Heart right ventricle (tissue), 16 donors: ENCODE results near the gene KLHL22. TPM values are rescaled to one million over a fixed set of nuclear protein-coding genes. Genes with fewer than 3 reads are reported as not detected.
A peak's percentile ranks its signal among the peaks of the same experiment; 100 is the strongest.

Source experiments
- ATAC-seq, 8 donors: fragments of 200-7000 bp; cut with Tn5 transposase; one replicate each; pipeline ENCODE4 v1.9.1; 2020; ENCODE audit warnings: mild to moderate bottlenecking in 8 of 8, moderate library complexity in 8 of 8, moderate number of reproducible peaks in 1 of 8
- DNase-seq, 2 donors: peaks; one replicate each; pipeline ENCODE4 v3.0.0-alpha.2; 2020
- H3K27ac ChIP-seq, 10 donors: fragments of 200-600 bp; sonication (generic) in 2 of 10; one replicate each; pipeline versions ENCODE4 v1.5.0 to v1.8.0; 2020 to 2022; ENCODE audit warnings: mild to moderate bottlenecking in 3 of 10
- H3K27me3 ChIP-seq, 7 donors: fragments of 200-600 bp; one replicate each; pipeline ENCODE4 v1.8.0; 2021 to 2022; ENCODE audit warnings: mild to moderate bottlenecking in 2 of 7
- H3K36me3 ChIP-seq, 9 donors: fragments of 200-600 bp; sonication (generic) in 1 of 9; one replicate each; pipeline versions ENCODE4 v1.5.0 to v1.8.0; 2020 to 2022; ENCODE audit warnings: mild to moderate bottlenecking in 2 of 9
- H3K4me1 ChIP-seq, 9 donors: fragments of 200-600 bp; sonication (generic) in 1 of 9; one replicate each; pipeline versions ENCODE4 v1.5.0 to v1.8.0; 2020 to 2022; ENCODE audit warnings: mild to moderate bottlenecking in 4 of 9
- H3K4me3 ChIP-seq, 10 donors: fragments of 200-600 bp; sonication (generic) in 2 of 10; one replicate each; pipeline versions ENCODE4 v1.5.0 to v1.8.0; 2020 to 2022; ENCODE audit warnings: mild to moderate bottlenecking in 7 of 10, moderate library complexity in 2 of 10
- H3K9me3 ChIP-seq, 11 donors: fragments of 200-600 bp in 10 of 11; sonication (generic) in 2 of 11; one replicate each; pipeline versions ENCODE4 v1.5.0 to v1.8.0; 2013 to 2022; ENCODE audit warnings: mild to moderate bottlenecking in 2 of 11, control low read depth in 1 of 11, moderate library complexity in 1 of 11
- WGBS, 2 donors: extraction: QIAGEN DNeasy Blood & Tissue Kit; methylation state at CpG; one replicate each; pipeline ENCODE4 v1.1.7; 2013; ENCODE audit warnings: inconsistent platforms in 1 of 2; 5-methylcytosine and 5-hydroxymethylcytosine counted together
- intact Hi-C, 10 donors: fragments of 100-400 bp; cut with DNase I; formaldehyde crosslinking; loops; one replicate each; pipeline versions ENCODE4 v1.11.1 to v1.14.2; 2022
- polyA plus RNA-seq, 2 donors: library from polyadenylated mRNA; stranded (reverse); fragments of 200-250 nt; gene quantifications; one replicate each; pipeline ENCODE4 v1.2.3, GENCODE V29; 2013
- total RNA-seq, 10 donors: library from RNA; stranded (reverse); fragmentation: NEBNext Ultra II Directional in 3 of 10; extraction: Animal tissue kit (Norgen Biotek cat#: 25700) in 3 of 10; gene quantifications; one replicate each; pipeline versions ENCODE4 v1.2.1 to v1.2.4, GENCODE V29; 2021 to 2023
- TF ChIP-seq, protein P1 (sequence below), 9 donors: fragments of 200-600 bp; sonication (generic) in 2 of 9; IDR thresholded peaks; one replicate each; pipeline versions ENCODE4 v1.5.0 to v1.8.0; 2021 to 2022; ENCODE audit warnings: antibody characterized with exemption in 9 of 9, mild to moderate bottlenecking in 5 of 9, moderate library complexity in 1 of 9
- donor health status: Arrhythmogenic right ventricular cardiomyopathy.
- donor health status: ischemic (EF 13 %, LVEDD 7.1; RV severe dilation, severe dysfunction).
- donor health status: healthy with polysubstance abuse.
- donor health status: DM: no; HTN: yes; CAD: no.
- donor health status: DM: no; HTN: no; CAD: no.
- donor health status: ischemic (EF 25% LVEDD 6.9; RV normal size, moderate dysfunction).
- donor health status: ischemic (EF 25% LVEDD 5.7; RV mildly dilated, moderate dysfunction).
- donor health status: healthy.
- donor health status: DM: yes; HTN: yes; CAD: no.
- donor health status: Ischemic cardiomyopathy.
- donor health status: ischemic (EF 35%, LVEDD 5.7; RV mildly dilated, moderate dysfunction).
- donor health status: nonischemic (EF 11% LVEDD 7.7; RV severe dilation, severe dysfunction).
- donor health status: DM: yes; HTN: yes; CAD: no.
- donor health status: PGD.
- donor health status: ischemic (EF 29% LVEDD 5.4; RV normal size, mild dysfunction).
- donor health status: nonischemic (EF 23%, LVEDD 6.1; RV moderate dilation, normal function).

The KLHL22 gene
- total and polyA plus RNA-seq, 12 donors: 11.3 to 29.3 (median 17.3) TPM

DNA sequence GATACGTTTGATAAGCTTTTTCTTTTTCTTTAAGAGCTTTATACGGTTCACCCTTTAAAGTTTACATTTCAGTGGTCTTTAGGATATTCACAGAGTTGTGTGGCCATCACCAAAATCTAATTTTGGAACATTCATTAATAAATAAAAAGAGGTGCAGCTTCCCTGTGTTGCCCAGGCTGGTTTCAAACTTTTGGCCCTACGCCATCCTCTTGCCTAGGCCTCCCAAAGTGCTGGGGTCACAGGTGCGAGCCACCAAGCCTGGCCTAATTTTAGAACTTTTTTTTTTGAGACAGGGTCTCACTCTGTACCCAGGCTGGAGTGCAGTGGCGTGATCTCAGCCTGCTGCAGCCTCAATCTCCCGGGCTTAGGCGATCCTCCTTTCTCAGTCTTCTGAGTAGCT is 42.4 kb upstream of the KLHL22 start:
- Histone ChIP-seq H3K27ac (peak overlapping the region in 1 of 10 donors; percentile 69), H3K27me3 (no peaks in the 10 kb centered on the region), H3K4me1 (peaks cover 19 to 63% (median 44%) of the 10 kb centered on the region in 9 donors), H3K4me3 (no peak overlapping the region), H3K36me3 (peaks cover 0 to 85% (median 16%) of the 10 kb centered on the region in 9 donors), H3K9me3 (no peaks in the 10 kb centered on the region)
- DNase-seq: no peak
- TF ChIP-seq, protein P1, sequence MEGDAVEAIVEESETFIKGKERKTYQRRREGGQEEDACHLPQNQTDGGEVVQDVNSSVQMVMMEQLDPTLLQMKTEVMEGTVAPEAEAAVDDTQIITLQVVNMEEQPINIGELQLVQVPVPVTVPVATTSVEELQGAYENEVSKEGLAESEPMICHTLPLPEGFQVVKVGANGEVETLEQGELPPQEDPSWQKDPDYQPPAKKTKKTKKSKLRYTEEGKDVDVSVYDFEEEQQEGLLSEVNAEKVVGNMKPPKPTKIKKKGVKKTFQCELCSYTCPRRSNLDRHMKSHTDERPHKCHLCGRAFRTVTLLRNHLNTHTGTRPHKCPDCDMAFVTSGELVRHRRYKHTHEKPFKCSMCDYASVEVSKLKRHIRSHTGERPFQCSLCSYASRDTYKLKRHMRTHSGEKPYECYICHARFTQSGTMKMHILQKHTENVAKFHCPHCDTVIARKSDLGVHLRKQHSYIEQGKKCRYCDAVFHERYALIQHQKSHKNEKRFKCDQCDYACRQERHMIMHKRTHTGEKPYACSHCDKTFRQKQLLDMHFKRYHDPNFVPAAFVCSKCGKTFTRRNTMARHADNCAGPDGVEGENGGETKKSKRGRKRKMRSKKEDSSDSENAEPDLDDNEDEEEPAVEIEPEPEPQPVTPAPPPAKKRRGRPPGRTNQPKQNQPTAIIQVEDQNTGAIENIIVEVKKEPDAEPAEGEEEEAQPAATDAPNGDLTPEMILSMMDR (IDR thresholded peaks at IDR 0.05): no peak
- intact Hi-C loops: no loop called here
- no peak for ATAC-seq
- WGBS, 2 donors: 91 to 96% methylated on average over 7 of the region's 7 CpGs

DNA sequence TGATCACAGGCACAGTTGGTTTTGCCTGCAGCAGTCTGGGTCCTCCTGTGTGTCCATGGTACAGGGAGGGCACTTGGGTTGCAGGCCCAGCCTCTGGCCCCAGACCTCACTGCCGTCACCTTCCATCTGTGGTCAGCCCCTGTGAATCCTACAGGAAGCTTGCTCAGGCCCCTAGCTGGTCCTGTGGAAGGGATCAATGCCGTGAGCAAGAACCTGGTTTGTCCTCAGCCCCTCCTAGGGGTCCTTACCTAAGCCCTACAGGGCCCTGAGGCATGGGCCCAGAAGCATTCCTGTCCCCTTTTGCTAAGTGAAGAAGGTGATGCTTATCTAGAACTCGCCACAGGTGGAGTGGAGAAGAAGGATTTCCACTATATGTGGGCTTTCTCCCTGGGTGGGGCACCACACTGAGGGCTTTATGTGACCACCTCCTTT is 41.7 kb upstream of the KLHL22 start:
- Histone ChIP-seq H3K36me3 (peaks cover 0 to 81% (median 16%) of the 10 kb centered on the region in 9 donors), H3K9me3 (no peaks in the 10 kb centered on the region), H3K27me3 (no peaks in the 10 kb centered on the region), H3K4me1 (peaks cover 26 to 70% (median 51%) of the 10 kb centered on the region in 9 donors), H3K4me3 (no peak overlapping the region), H3K27ac (peak overlapping the region in 6 of 10 donors; percentile 13 to 69 (median 50))
- ATAC-seq: peak in 1 of 8 donors; percentile 9
- intact Hi-C loops: no loop called here
- TF ChIP-seq, protein P1 (IDR thresholded peaks at IDR 0.05): no peak
- 88 to 93% methylated on average over 3 of the region's 3 CpGs for WGBS, 2 donors
- no peak for DNase-seq

DNA sequence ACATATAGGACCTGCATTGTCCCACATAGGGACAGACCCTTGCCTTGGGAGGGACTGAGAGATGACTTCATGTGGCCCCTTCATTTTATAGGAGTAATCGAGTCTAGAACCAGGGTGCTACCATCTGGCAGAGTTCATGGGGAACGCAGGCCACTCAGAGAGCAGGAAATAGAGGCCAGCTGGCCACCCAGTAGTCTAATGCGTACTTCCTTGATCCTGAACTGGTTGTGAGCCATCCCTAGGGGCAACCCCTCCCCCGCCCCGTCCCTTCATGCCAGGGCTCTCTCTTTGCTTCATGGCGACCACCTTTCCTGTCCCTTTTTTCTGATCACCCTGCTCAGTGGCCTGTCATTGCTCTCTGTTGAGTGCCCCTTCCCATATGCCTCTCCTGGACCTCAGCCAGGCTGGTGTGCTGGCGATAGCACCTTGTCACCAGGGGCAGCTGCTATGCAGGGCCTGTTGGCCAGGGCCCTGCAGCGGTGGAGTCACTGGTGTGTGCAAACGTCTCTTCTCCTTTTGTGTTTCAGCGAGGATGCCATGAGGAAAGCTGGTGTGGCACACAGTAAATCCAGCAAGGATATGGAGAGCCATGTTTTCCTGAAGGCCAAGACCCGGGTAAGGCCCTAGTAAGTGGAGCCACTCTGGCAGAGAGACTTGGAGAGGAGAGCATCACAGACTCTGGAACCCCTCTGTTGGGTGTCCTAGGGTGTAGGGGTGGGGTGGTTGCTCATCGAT is 41.2 kb upstream of the KLHL22 start:
- intact Hi-C loops: no loop called here
- Histone ChIP-seq H3K27me3 (no peaks in the 10 kb centered on the region), H3K4me3 (no peak overlapping the region), H3K27ac (peak overlapping the region in 8 of 10 donors; percentile 9 to 69 (median 50)), H3K36me3 (peaks cover 0 to 75% (median 16%) of the 10 kb centered on the region in 9 donors), H3K4me1 (peaks cover 32 to 76% (median 56%) of the 10 kb centered on the region in 9 donors), H3K9me3 (no peaks in the 10 kb centered on the region)
- DNase-seq: peak; percentile 50 to 67
- TF ChIP-seq, protein P1 (IDR thresholded peaks at IDR 0.05): no peak
- peak in 7 of 8 donors; percentile 55 to 79 (median 66) for ATAC-seq
- 52 to 63% methylated on average over 12 of the region's 12 CpGs for WGBS, 2 donors

DNA sequence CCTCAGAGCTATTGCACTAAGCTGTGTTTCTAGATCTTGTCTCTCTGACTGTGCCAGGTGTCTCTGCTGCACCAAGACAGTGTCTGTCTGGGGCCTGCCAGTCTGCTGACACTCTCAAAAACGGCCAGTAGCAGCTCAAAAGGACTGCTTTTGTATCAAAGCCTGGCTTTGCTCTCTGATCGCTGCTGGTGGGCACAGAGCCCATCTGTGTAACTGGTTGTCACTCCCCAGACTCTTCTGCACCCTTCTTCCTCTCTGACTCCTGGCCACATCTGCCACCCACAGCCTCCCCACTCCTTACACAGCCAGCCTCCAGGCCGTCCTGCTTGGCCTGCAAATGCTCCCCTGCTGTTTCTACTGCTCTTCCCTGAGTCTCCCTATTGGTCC is 38.3 kb upstream of the KLHL22 start:
- Histone ChIP-seq H3K9me3 (no peaks in the 10 kb centered on the region), H3K27me3 (no peaks in the 10 kb centered on the region), H3K4me1 (peaks cover 48 to 87% (median 76%) of the 10 kb centered on the region in 9 donors), H3K27ac (peak overlapping the region in 6 of 10 donors; percentile 21 to 82 (median 50)), H3K36me3 (peaks cover 0 to 65% (median 7%) of the 10 kb centered on the region in 9 donors), H3K4me3 (no peak overlapping the region)
- ATAC-seq: no peak
- DNase-seq: no peak
- TF ChIP-seq, protein P1 (IDR thresholded peaks at IDR 0.05): no peak
- WGBS, 2 donors: 27 to 32% methylated on average over 3 of the region's 3 CpGs
- intact Hi-C loops: no loop called here
